ENCODE data around the gene TLX3.
"Not testable (repeated sequence)": the region's sequence is repeated elsewhere in the genome, so short reads cannot be mapped to it uniquely, and the experiment has no call there.

The TLX3 gene

GRCh38 chr5:171308453-171309275, at the start of gene TLX3:
TSS of gene TLX3 (plus strand) at chr5:171309248. CDS start at chr5:171309366, 118 bp downstream.
- DNase-seq, result peak; percentile 92

DNA sequence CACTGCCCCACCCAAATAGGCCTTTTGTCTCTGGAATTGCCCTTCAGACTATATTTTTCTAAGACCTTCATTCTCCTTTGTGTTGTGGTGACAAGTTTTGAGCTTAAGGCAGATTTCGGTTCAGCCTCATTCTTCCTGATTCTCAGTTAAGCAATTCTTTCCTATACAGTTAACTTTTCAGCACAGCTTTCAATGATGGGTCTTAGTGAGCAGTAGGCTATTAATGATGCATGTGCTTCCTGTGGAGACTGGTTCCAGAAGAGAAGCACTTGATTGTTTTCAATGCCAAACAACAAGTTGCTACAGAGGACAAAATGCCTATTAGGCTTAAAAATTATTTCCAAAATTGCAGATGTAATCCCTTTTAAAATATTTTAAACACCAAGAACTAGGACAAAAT, 47.7 kb upstream of the TLX3 start:
- peak; percentile 17 for DNase-seq

- DNase-seq, result peak; percentile 10
These were observed 47.1 kb upstream of the TLX3 start for GRCh38 chr5:171261904-171262303.

DNA sequence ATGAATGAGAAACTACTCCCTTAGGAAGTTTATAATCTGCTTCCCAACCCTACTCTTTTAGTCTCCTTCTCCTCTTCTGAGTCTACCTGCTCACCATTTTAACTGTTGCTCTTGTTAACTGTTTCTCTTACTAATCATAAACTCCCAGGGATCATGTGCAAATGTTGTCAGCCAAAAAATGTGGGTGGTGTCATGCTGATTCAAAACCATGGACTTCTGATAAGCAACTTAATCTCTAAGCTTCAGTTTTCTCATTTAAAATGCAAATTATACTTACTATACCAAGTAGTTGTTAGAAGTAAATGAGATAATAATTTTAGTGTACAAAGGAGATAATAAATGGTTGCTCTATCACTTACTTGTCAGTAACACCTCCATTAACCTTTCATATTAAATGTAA, 45.9 kb upstream of the TLX3 start:
- DNase-seq, result no peak

DNA sequence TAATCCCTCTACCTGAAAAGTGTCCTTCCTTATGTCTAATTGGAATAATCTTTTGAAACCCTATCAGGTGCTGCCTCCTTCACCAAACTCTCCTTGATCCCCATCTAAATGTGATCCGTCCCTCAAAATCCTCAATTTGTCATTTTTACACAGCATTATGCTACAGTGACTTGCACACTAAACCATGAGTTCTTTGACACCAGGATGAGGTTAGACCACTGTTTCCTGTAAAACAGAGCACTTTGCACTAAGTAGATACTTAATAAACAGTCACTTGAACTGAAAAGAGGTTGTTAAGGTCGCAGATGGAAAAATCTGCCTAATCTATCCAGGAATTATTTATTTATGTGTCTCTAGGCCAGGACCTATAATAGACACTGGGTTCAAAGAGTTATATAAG, 44.2 kb upstream of the TLX3 start:
- no peak for DNase-seq

DNA sequence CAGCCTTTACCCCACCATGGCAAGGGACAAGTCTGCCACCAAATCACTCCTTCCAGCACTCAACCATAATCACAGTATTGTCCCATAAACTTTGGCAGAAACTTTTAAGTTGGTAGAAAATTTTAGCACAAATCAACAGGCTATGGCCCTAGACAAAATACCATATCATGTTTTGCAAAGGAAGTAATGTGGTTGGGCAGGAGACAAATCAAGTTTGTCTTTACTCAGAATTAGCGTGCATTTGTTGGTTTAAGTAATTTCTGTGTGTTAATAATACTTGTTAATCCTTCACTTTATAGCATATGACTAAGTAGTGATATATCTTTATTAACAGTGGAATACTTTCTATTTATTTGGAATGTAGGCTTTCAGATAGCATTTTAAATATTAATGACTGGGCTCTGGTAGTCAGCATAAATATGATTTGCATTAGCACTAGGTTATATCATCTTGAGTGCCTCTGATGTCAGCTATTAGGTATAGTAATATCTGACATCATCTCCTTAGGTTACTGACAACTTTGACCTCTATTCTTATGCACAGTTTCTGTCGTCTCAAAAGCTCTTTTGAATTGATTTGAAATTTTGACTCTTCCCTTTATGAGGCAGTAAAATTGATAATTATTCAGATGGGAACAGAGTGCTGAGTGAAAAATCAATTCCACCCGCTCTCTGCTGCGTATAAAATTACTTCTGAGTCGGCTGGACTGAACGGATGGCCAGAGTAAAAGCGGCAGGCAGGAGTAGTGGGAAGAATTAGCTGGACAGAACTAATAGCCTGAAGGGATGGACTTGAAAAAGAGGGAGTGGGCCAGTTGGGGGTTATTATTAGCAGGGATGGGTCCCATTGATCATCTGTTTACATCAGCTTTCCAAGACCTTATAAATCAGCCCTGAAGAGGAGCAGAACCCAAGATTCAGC, 40.1 kb upstream of the TLX3 start:
- no peak for DNase-seq

GRCh38 chr5:171269717-171270116, 39.3 kb upstream of the TLX3 start:
- no peak for DNase-seq

- DNase-seq, result no peak
These were observed 38.9 kb upstream of the TLX3 start for GRCh38 chr5:171270136-171270535.

GRCh38 chr5:171271798-171272197, 37.2 kb upstream of the TLX3 start:
- no peak for DNase-seq

- no peak for DNase-seq
These were observed 35.8 kb upstream of the TLX3 start for GRCh38 chr5:171272996-171273970.

DNA sequence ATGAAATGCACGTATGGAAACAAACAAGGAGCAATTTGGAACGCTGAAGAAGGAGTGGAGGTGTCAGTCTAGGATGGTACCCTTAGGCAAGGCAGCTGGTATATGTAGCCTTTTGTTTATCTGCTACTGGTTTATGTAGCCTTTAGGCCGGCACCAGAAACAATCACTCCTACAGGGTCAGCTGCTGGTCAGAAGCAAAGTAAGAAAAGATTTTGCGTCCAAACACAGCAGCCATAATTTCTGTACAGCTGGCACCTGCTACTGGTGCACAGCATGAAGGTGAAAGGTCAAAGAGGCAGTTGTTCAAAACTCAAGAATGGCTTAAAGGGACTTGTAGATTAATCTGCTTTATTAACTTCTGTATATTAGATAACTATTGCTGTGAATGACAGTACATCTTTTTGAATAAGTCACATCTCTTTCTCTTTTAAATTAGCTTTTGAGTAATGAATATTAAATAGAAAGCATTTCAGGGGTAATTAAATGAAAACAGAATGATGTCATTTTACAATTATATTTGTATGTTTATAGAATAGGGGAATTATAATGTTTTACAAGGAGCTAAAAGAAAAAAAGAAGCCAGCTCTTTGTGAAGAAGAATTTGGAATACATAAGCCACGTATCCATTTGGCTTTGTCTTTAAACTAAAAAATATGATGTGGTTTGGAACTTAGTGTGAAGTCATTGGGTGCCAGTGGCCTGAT, 33.1 kb upstream of the TLX3 start:
- no peak for DNase-seq

GRCh38 chr5:171283753-171284152, 25.3 kb upstream of the TLX3 start:
- no peak for DNase-seq

DNA sequence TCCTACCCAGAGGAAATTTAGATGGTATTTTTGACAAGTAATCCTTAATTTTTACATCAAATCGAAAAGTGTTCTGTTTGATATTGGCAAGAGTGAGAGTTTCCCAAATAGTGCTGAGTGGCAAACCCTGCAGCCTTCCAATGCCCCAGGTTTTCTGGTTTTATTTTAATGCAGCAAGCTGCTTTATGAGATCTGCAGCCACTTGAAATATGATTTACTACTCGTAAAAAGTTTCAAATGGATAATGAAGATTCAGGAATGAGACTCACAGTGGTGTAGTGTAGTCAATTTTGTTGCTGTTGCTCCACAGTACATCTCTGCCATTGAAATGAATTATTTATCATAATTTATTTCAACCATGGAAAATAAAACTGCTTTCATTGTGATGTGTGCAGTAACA, 23.6 kb upstream of the TLX3 start:
- DNase-seq, result no peak

DNA sequence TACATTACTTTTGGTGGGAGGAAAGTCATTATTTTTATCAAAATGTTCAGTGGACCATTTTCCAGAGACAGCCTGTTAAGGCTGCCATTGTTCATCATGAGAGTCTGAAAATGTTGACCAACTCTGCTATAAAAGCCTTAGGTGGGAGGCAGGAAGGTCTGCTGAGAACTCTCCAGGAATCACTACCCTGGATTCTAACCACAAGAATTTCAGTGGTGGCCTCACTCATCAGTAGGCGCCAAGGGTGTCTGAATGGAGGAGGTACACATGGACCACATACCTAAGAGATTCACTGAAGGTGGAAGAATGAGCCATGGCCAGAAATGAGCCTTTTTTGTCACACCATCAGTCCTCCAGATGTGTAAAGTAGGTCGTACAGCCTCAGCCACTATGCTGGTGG, 21.0 kb upstream of the TLX3 start:
- DNase-seq, result no peak

DNA sequence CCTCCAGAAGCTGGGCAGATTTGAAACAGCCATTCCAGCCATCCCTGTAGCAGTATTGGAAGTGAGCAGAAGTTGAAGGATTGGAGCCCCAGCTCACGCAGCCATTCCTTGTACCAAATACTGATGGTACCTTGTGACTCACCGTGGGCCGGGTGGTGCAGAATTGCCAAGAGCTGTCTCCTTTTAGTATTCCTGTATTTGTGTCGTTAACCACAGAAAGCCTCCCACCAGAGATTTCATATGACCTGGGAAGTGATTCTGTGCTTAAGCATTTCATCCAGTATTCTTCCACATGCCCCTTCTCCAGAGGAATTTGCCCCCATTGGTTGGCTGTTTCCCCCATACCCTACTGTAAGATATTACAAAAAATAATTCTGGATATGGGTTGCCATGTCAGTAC, 17.7 kb upstream of the TLX3 start:
- no peak for DNase-seq

DNA sequence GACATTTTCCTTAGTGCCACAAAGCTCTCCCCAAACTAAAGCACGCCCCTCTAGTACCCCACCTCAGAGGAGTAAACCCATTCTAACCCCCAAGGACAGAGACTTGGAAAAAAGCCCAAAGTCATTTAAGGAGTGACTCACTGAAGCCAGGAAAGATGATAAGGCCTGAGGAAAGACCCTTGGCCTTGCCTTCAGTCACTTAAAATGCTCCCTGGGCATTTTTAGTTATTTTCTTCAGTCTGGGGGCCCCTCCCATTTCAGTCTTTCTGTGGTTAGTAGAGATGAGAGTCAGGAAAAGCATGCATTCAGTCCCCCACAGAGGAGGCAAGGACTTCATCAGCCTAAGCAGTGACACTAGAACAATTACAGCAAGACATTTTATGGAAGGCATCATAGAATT, 13.7 kb upstream of the TLX3 start:
- no peak for DNase-seq

GRCh38 chr5:171295801-171296200, 13.2 kb upstream of the TLX3 start:
- no peak for DNase-seq

DNA sequence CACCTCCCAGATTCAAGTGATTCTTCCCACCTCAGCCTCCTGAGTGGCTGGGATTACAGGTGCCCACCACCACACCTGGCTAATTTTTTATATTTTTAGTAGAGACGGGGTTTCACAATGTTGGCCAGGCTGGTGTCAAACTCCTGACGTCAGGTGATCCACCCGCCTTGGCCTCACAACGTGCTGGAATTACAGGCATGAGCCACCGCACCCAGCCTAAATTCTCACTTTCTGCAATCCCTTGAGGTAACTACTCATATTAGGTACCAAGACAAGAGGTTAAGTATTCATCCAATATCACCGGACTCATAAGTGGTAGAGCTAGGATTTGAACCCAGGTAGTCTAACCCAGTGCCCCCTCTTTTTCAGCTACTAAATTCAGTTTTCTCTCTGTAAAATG, 11.1 kb upstream of the TLX3 start:
- DNase-seq, result not testable (repeated sequence)

- DNase-seq, result no peak
These were observed 9.8 kb upstream of the TLX3 start for GRCh38 chr5:171299228-171299627.

DNA sequence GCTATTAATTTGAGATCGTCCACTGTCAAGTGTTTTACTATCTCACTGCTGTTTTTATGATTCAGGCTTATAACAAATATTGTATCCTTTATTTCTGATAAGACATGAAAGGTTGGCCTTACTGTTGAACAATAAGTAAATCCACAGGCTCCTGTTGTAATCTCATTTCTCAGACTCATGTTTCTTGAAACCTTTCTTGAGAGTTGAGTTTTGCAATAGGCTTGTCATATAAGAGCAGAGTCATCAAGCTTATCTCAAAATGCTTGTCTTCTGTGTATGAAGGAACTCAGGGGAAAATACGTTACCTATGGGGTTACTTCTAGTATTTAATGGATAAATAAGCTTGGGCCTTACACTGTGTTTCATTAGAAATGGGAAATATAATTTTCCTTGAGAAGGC, 9.2 kb upstream of the TLX3 start:
- no peak for DNase-seq

DNA sequence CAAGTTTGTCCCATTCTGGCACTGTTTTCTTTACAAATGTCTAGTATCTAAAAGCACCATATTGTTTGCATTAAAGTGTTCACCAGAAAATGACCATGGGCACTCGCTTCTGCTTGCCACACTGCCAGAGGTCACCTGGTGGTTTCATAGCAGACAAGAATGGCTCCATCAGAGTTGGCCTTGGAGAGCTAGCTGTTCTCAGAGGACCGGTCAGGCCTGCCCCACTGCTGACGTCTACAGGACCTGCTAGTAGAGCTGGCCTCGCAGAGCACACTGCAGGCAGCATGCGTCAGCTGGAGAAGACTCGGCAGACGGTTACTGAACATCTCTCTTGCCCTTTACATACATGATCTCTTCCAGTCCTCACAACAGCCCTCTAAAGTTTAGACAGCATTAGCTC, 8.7 kb upstream of the TLX3 start:
- DNase-seq, result no peak

DNA sequence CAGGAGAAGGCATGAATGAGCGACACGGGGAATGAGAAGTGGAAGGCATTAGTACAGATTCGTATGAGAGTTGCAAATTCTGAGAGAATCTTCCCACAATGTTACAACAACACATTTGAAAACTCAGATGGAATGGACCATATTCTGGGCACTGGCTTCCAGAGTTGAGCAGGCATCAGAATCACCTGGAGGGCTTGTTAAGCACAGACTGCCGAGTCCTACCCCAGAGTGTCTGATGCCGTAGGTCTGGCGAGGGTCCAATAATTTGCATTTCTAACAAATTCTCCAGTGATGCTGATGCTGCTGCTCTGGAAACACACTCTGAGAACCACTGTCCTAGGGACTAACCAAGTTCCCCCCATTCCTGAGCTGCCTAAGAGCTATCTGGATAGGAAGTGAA, 2.9 kb upstream of the TLX3 start:
- no peak for DNase-seq

Measured in DMS79 treated with DMSO at 0.1 percent for 48 hours (cell line).